HG03520 (cell line): ENCODE results near the gene CYP27B1.

Source experiments
- ATAC-seq: cut with Tn5 transposase; IDR thresholded peaks from one replicate; pipeline ENCODE4 v1.9.1; 2021; ENCODE audit warnings: mild to moderate bottlenecking, moderate library complexity; ENCODE audit not compliant: unreplicated experiment

CYP27B1 gene

GRCh38 chr12:57767305-57767698 is 424 bp upstream of the CYP27B1 start:
- no peak for ATAC-seq

DNA sequence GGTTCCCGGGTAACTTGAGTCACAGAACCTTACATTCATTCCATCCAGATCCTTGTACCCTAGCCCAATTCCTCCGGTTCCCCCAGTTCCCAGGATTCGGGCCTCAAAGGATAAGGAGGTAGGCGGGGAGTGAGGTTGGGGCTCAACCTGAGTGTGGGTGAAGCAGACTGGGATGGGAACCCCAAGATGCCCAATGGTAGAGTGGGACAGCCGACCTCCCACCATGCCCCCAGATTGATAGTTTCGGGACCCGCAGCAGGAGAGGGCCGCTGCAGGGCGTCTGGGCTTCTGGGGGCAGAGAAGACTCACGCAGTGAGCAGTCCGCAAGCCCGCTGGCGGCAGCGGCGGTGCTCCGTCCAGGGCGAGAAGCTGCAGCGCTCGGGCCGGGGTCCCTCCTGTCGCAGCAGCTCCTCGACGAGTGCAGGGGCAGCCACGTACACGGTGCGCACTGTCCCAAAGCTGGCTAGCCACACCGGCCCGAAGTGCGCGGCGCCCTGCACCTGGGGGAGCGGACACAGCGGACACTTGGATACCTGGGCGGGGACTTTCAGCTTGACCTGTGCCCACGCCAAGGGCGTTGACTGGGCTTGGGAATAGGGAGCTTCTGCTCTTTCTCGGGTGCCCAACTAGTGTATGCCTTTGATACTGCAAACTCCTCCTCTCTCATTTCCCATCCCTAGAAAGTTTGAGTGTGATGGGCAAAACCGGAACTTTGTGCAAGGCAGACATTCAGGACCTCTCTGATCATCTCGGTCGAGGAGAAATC is 997 bp downstream of the CYP27B1 start:
- no peak for ATAC-seq

DNA sequence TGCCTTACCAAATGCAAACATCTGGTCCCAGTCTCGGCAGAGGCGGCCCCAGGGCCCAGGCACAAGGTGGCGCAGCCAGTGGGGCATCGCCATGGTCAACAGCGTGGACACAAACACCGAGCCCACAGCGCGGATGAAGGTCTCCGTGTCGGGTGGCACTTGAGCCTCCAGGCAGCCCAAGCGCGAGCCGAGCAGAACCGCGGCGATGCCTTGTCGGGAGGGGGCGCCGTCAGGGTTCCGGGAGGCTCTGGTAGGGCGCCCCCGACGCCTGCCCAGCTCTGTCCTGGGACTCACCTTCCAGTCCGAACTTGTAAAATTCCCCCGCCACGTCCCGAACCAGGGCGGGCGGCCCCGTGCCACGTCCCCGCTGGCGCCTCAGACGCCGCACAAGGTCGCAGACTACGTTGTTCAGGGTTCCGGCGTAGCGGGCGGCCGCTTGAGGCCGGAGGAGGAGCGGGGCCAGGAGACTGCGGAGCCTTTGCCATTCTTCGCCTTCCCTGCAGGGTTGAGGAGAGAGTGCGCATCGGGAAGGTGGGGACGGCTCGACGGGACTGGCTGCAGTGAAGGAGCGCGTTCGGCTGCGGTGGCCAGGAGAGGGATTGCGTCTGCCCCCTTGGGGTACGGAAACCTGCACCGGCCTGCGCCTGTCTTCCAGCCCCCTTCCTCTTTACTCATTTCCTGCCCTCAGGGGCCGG is 1.7 kb downstream of the CYP27B1 start:
- peak; percentile 54 for ATAC-seq

DNA sequence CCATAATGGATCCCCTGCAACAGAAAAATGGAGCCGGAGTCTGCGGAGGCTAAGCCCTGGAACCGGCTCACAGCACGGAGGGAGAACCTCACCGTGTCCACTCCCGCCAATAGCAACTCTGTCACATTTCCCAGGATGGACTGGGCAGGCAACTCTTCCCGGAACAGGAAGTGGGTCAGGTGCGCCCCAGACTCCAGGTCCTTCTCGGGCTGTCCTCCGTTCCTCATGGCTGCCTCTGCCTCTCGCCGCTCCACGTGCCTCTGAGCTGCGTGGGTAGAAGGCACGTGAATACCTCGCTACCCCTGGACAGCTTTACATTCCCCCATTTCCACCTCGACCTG is 2.2 kb downstream of the CYP27B1 start:
- no peak for ATAC-seq

DNA sequence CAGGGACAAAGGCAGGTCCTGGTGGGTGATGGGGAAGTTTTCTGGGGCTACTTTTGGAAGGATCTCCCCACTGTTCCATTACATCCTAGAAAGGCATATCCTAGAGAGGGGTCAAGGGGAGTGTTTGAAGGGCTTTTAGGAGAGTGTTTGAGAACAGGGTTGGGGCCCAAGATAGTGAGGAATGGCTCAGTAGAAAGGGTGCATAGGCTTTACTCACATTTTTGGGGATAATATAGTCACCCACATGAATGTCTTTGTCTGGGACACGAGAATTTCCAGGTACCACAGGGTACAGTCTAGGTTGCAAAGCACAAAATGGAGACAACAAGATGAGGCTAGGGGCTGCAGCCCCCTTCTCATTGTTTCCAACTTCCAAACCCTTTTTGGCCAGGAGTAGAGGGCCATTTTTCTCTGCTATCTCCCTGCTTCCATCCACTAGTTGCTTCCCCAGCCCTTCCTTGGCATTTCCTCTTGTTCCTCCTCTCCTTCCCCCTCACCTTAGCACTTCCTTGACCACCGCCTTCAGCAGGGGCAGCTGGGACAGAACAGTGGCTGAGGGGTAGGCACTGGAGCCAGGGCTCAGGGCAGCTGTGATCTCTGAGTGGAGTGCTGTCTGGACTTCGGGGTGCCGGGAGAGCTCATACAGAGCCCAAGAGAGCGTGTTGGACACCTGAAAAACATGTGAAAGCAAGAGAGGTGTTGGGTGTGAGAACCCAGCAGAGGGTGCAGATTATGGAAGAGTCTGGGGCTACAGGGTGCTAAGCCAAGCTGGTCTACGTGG is 2.8 kb downstream of the CYP27B1 start:
- no peak for ATAC-seq

- ATAC-seq = no peak
Measured at GRCh38 chr12:57762463-57762862, 4.4 kb downstream of the CYP27B1 start.

DNA sequence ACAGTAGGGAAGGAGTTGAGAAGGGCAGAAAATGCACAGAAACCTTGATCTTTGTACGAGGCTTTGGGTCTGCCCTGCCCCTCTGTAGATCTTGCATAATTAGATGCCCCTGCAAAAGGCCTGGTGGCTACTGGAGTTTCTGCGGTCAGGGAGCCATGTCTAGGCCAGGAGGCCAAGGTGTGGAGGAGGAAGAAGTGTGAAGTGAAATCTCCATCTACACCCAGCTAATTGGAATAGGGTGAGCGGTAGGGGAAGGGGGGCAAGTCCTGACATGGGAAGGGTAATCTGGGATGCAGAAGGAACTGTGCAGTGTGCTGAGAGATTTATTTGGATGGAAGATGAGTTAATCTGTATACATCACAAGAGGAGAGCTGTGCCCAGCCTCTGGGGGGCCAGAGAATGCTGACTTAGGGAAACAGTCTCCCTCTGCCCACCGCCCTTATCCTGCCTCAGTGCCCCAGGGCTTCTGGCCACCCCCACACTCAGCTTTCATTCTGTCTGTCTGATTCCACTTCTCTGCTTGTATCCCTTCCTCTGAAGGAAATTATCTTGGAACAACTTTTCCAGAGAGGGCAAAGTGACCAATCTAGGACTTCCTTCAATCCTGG is 5.4 kb downstream of the CYP27B1 start:
- ATAC-seq = no peak

DNA sequence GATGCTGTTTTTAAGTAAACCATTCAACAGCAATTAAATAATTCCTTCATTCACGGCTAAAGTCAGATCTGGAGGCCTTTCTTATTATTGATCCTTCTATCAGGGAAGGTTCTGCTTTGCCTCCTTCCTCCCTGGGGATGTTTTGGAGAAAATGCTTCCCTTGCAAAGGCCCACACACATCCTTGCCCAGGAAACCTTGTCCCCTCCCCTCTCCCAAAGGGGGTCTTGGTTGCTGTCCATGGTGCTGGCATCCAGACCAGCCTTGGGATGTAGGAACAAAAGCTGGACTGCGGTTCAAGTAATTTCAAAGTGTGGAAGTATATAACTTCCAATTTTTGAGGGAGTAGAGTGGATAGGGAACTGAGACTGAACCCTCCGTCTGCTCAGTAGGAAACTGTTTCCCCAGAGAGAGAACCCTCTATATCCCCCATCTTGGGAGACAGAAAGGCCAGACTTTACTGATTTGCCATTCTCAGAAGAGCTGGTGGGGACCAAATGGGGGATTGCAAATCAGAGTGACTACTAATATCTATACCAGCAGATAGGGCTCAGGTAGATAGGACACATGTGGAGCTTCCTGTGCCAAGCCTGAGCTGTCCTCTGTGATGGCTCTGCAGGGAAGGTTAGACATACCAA is 6.4 kb downstream of the CYP27B1 start:
- no peak for ATAC-seq

- ATAC-seq = no peak
Measured at GRCh38 chr12:57759360-57759980, 7.4 kb downstream of the CYP27B1 start.

DNA sequence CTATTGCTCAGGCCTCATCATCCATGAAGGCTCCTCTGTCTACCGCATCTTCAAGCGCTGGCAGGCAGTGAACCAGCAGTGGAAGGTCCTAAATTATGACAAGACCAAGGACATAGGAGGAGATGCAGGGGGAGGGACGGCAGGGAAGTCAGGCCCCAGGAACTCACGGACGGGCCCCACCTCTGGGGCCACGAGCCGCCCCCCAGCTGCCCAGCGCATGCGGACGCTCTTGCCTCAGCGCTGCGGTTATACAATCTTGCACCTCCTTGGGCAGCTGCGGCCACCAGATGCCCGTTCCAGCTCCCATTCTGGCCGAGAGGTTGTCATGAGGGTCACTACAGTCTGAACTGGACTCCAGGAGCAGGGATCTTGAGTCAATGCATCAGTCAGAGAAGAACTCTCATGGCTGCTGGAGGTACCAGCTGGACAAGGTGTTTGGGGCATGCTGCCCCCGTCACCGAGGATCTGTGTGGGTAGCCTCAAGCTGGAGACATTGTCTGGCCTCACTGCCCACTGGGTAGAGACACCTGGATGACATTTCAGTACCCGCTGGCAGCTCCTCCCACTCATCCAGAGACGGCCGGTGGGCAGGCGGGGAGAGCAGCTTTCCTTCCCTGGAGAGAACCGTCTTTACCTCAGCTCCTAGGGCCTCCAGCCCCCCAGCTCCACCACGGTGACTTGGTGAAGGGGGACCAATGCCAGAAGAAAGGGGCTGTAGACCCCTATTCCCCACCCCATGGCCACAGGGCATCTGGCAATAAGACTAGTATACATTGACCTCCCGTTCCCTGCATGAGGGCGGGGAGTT is 8.1 kb downstream of the CYP27B1 start:
- no peak for ATAC-seq

DNA sequence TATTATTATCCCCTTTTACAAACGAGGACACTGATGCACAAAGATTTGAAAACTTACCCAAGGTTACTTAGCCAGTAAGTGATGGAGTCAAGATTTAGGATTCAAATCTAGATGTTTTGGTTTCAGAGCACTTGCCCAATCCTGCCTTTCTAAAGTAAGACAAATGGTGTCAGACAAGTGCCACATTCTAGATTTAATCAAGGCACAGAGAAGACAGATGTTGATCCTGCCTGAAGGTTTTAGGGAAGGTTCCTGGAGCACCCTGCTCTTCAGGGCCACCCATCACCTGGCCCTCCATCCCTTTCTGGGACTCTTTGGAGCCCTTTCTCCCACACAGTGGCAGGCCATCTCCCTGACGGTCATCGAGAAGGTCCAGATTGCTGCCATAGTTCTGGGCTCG is 9.1 kb downstream of the CYP27B1 start:
- ATAC-seq = no peak

- ATAC-seq = peak; percentile 22
Measured at GRCh38 chr12:57756406-57757341, 10.2 kb downstream of the CYP27B1 start.

DNA sequence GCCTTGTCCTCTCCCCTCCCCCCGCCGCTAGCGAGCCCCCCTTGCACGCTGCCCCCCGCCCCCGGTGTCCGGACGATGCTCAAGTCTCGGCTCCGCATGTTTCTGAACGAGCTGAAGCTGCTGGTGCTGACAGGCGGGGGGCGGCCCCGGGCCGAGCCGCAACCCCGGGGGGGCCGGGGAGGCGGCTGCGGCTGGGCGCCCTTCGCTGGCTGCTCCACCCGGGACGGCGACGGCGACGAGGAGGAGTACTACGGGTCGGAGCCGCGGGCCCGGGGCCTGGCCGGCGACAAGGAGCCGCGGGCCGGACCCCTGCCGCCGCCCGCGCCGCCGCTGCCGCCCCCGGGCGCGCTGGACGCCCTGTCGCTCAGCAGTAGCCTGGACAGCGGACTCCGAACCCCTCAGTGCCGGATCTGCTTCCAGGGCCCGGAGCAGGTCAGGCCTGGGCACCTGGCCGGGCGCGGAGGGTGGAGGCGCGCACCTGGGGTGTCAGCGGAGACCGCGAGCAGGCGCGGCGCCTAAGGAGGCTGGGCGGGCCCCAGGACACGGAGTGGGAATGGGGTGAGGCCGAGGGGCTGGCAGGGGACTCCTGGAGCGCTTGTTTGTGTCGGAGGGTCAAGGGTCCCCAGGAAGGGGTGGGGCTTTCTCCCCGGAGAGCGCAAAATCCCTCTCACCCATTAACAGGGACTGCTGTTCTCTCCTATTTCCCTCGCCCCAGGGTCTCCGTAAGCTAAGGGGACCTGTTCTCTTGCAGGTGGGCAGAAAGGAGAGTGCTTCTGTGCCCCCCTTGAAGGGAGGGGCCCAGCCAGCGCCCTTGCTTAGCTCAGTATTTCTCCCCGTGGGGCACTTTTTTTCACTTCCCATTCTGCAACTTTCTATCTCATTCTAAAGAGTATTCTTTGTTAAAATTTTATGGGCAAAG is 11.2 kb downstream of the CYP27B1 start:
- ATAC-seq = no peak

- no peak for ATAC-seq
Measured at GRCh38 chr12:57755194-57755453, 11.8 kb downstream of the CYP27B1 start.

DNA sequence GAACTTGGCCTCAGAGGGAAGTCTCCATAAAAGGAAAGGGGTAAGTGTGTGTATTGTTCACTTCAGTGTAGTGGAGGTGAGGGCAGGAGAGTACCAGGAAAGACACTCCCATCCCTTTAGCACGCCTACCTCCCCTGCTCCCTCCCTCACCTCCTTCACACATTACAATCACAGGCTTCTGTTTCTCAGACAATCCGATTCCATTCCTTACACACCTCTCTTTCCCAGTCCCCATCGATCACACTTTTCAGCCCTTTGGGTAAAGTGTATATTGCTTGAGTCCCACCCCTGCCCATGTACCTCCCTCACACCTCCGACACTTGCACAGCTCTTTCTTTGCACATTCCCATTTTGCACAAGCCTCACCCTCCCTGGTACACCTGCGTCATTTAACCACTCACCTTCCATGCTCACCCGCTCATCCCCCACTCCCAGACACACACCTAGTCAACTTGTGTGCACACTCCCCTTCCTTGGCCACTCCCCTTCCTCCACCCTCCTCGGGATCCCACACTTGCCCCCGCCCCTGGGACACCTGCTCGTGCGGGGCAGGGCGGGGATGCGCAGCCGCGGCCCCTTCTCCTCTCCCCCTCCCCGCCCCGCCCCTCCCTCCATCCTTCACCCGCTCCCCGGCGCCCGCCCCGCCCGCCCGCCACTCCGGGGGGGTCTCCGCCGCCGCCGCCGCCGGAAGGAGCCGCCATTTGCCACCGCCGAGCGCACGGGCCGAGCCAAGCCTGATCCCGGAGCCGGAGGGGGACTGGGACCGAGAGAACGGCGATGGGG is 12.3 kb downstream of the CYP27B1 start, which contains the start of gene MARCHF9:
Gene MARCHF9, plus strand, starts transcription at position 693 of the 783 bp plus-strand sequence. CDS start 426 bp downstream, outside the sequence.
- no peak for ATAC-seq

DNA sequence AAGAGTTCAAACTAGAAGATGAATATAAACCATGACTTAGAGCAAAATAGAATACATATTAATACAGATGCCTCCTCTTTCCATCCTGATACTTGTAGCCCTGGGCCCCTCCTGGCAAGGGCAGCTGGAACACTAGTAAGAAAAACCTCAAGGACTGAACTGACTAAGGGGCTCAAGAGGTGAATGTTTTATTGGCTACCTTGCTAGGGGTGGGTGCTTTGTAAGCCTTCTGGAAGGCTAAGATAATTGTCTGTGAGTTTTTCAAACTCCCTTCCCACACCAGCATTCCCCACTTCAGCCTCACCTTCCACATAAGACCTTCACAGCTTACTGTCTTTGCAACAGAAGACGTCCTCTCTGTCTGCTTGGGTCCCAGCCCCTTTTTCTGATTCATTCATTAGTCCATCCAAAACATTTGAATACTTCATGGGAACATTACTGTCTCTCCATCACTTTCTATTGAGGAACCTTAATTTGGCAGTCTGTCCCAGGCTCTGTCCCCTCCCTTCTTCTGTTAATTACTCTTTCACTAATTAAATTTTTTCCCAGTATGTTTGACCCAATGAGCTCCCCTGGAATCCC is 13.0 kb downstream of the CYP27B1 start:
- no peak for ATAC-seq

DNA sequence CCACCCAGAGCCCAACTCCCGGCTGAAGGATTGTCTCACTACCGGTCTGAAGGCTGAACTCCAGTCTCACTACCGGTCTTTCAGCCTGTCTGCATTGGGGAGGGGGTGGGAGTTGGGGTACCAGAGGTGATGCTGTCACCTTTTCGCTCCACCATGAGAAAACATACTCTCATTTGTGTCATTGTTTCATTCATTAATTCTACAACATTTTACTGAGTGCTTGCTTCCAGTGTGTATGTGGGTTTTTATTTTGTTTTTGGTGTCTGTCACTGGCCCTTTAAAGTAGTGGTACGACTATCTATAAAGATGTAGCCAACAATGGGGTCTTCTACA is 14.2 kb downstream of the CYP27B1 start:
- no peak for ATAC-seq
